Neutrophil (primary cell): Measurements from ENCODE around the gene PRKCE.

Experiments
- H3K27ac ChIP-seq: fragments of 200-600 bp; sonication (generic); 2 replicates; pipeline ENCODE4 v1.5.1; 2016; ENCODE audit warnings: mild to moderate bottlenecking, moderate library complexity
- H3K27me3 ChIP-seq: fragments of 200-600 bp; sonication (generic); 2 replicates; pipeline ENCODE4 v1.6.0; 2016; ENCODE audit warnings: mild to moderate bottlenecking
- H3K36me3 ChIP-seq: fragments of 200-600 bp; sonication (generic); 2 replicates; pipeline ENCODE4 v1.5.1; 2017
- H3K4me1 ChIP-seq, 2 experiments: fragments of 200-600 bp in 1 of 2; sonication (generic) in 1 of 2; 1 replicate in 1 of 2; 2 replicates in 1 of 2; pipeline versions ENCODE4 v1.5.1 to v1.6.1; 2013 to 2016; ENCODE audit warnings: low read depth in 1 of 2, low read length in 1 of 2, mild to moderate bottlenecking in 1 of 2, moderate library complexity in 1 of 2; ENCODE audit not compliant: control insufficient read depth in 1 of 2, insufficient read depth in 1 of 2
- H3K4me3 ChIP-seq, 2 experiments: fragments of 200-600 bp in 1 of 2; sonication (generic) in 1 of 2; 1 replicate in 1 of 2; 2 replicates in 1 of 2; pipeline ENCODE4 v1.5.1; 2013 to 2016; ENCODE audit warnings: low read depth in 1 of 2, low read length in 1 of 2, mild to moderate bottlenecking in 1 of 2, moderate library complexity in 1 of 2
- H3K9me3 ChIP-seq: fragments of 200-600 bp; sonication (generic); 2 replicates; pipeline ENCODE4 v1.5.1; 2016
- CTCF ChIP-seq: fragments of 200-600 bp; sonication (generic); IDR thresholded peaks from 2 replicates; pipeline ENCODE4 v1.5.1; 2016; ENCODE audit warnings: antibody characterized with exemption

Gene PRKCE

GRCh38 chr2:46050489-46050888 lies 399.0 kb downstream of the PRKCE start:
- no peaks in the 10 kb centered on the region for H3K4me1 ChIP-seq
- no peaks in the 10 kb centered on the region for H3K27me3 ChIP-seq
- no peak overlapping the region for H3K4me3 ChIP-seq
- no peak for TF ChIP-seq CTCF
- no peaks in the 10 kb centered on the region for H3K36me3 ChIP-seq
- H3K9me3 ChIP-seq = no peaks in the 10 kb centered on the region
- no peak overlapping the region for H3K27ac ChIP-seq

- no peak for TF ChIP-seq CTCF
- Histone ChIP-seq H3K4me1 (no peaks in the 10 kb centered on the region), H3K9me3 (no peaks in the 10 kb centered on the region), H3K27me3 (no peaks in the 10 kb centered on the region), H3K36me3 (no peaks in the 10 kb centered on the region), H3K27ac (no peak overlapping the region), H3K4me3 (no peak overlapping the region)
Observed at GRCh38 chr2:46051085-46051484, 399.6 kb downstream of the PRKCE start.

- Histone ChIP-seq H3K27me3 (no peaks in the 10 kb centered on the region), H3K4me1 (no peaks in the 10 kb centered on the region), H3K27ac (no peak overlapping the region), H3K36me3 (no peaks in the 10 kb centered on the region), H3K9me3 (no peaks in the 10 kb centered on the region), H3K4me3 (no peak overlapping the region)
- no peak for TF ChIP-seq CTCF
Observed at GRCh38 chr2:46053564-46053963, 402.1 kb downstream of the PRKCE start.

GRCh38 chr2:46056541-46056940 lies 405.1 kb downstream of the PRKCE start:
- Histone ChIP-seq H3K27me3 (no peaks in the 10 kb centered on the region), H3K36me3 (no peaks in the 10 kb centered on the region), H3K4me3 (no peak overlapping the region), H3K27ac (no peak overlapping the region), H3K4me1 (no peaks in the 10 kb centered on the region), H3K9me3 (no peaks in the 10 kb centered on the region)
- TF ChIP-seq CTCF = no peak

- Histone ChIP-seq H3K4me1 (no peaks in the 10 kb centered on the region), H3K27me3 (no peaks in the 10 kb centered on the region), H3K9me3 (no peaks in the 10 kb centered on the region), H3K36me3 (no peaks in the 10 kb centered on the region), H3K27ac (no peak overlapping the region), H3K4me3 (no peak overlapping the region)
- no peak for TF ChIP-seq CTCF
Observed at GRCh38 chr2:46058140-46058539, 406.7 kb downstream of the PRKCE start.
